Right atrium auricular region (tissue), 2 donors: Measurements from ENCODE around the gene AMMECR1L. TPM values are rescaled to one million over a fixed set of nuclear protein-coding genes. Genes with fewer than 3 reads are reported as not detected.
"Not testable (repeated sequence)": the region's sequence is repeated elsewhere in the genome, so short reads cannot be mapped to it uniquely, and the experiment has no call there.

Experiments
- DNase-seq: peaks from one replicate; pipeline ENCODE4 v3.0.0-alpha.2; 2019; ENCODE audit warnings: low spot score
- H3K27ac ChIP-seq, 2 donors: fragments of 200-600 bp; sonication (generic); 1 replicate in 1 of 2; 2 replicates in 1 of 2; pipeline ENCODE4 v1.5.1; 2016 to 2019
- H3K27me3 ChIP-seq, 2 donors: fragments of 200-600 bp; sonication (generic); one replicate each; pipeline versions ENCODE4 v1.5.1 to v1.6.0; 2017 to 2019
- H3K36me3 ChIP-seq: fragments of 200-600 bp; sonication (generic); one replicate; pipeline ENCODE4 v1.5.1; 2016
- H3K4me1 ChIP-seq, 2 donors: fragments of 200-600 bp; sonication (generic); one replicate each; pipeline versions ENCODE4 v1.5.1 to v1.6.0; 2017 to 2019
- H3K4me3 ChIP-seq, 2 donors: fragments of 200-600 bp; sonication (generic); 1 replicate in 1 of 2; 2 replicates in 1 of 2; pipeline ENCODE4 v1.5.1; 2017 to 2019; ENCODE audit warnings: mild to moderate bottlenecking in 1 of 2, moderate library complexity in 1 of 2
- H3K9me3 ChIP-seq, 2 donors: fragments of 200-600 bp; sonication (generic); one replicate each; pipeline ENCODE4 v1.5.1; 2019
- total RNA-seq, 2 donors: library from RNA; depleted of rRNA; stranded (reverse); fragments of >200 nt; gene quantifications; one replicate each; pipeline ENCODE4 v1.1.0, GENCODE V29; 2016
- TF ChIP-seq, protein P1 (sequence below), 2 donors: fragments of 200-600 bp; sonication (generic); IDR thresholded peaks; one replicate each; pipeline ENCODE4 v1.5.1; 2019; ENCODE audit warnings: antibody characterized with exemption in 2 of 2

Gene AMMECR1L
- total RNA-seq, 2 donors from 2014 or later: 7.4 to 10.0 TPM

GRCh38 chr2:127841466-127842178, 44.1 kb downstream of the AMMECR1L start:
- peaks cover 2% of the 10 kb centered on the region for H3K36me3 ChIP-seq
- no peak overlapping the region for H3K4me3 ChIP-seq
- no peaks in the 10 kb centered on the region for H3K9me3 ChIP-seq
- H3K27ac ChIP-seq: no peak overlapping the region
- no peaks in the 10 kb centered on the region for H3K27me3 ChIP-seq
- no peaks in the 10 kb centered on the region for H3K4me1 ChIP-seq
- TF ChIP-seq, protein P1, sequence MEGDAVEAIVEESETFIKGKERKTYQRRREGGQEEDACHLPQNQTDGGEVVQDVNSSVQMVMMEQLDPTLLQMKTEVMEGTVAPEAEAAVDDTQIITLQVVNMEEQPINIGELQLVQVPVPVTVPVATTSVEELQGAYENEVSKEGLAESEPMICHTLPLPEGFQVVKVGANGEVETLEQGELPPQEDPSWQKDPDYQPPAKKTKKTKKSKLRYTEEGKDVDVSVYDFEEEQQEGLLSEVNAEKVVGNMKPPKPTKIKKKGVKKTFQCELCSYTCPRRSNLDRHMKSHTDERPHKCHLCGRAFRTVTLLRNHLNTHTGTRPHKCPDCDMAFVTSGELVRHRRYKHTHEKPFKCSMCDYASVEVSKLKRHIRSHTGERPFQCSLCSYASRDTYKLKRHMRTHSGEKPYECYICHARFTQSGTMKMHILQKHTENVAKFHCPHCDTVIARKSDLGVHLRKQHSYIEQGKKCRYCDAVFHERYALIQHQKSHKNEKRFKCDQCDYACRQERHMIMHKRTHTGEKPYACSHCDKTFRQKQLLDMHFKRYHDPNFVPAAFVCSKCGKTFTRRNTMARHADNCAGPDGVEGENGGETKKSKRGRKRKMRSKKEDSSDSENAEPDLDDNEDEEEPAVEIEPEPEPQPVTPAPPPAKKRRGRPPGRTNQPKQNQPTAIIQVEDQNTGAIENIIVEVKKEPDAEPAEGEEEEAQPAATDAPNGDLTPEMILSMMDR (IDR thresholded peaks at IDR 0.05): no peak
- no peak for DNase-seq

GRCh38 chr2:127840893-127841292, 44.9 kb downstream of the AMMECR1L start:
- no peak for DNase-seq
- no peak overlapping the region for H3K4me3 ChIP-seq
- no peaks in the 10 kb centered on the region for H3K27me3 ChIP-seq
- no peaks in the 10 kb centered on the region for H3K9me3 ChIP-seq
- no peak overlapping the region for H3K27ac ChIP-seq
- H3K4me1 ChIP-seq: no peaks in the 10 kb centered on the region
- no peaks in the 10 kb centered on the region for H3K36me3 ChIP-seq
- TF ChIP-seq, protein P1 (IDR thresholded peaks at IDR 0.05): no peak

DNA sequence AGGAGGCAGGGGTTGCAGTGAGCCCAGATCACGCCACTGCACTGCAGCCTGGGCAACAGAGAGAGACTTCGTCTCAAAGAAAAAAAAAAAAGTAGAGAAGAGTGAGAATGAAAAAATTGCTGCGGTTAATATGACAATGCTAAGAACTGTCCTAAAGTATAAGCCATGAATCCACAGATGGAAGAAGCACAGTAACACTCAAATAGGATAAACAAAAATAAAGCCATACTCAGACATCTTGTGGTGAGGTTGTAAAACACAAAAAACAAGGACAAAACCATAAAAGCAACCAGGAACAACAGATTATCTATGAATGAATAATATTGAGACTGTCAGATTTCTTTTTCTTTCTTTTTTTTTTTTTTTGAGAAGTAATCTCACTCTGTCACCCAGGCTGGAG, 50.8 kb downstream of the AMMECR1L start:
- TF ChIP-seq, protein P1 (IDR thresholded peaks at IDR 0.05): no peak
- Histone ChIP-seq H3K9me3 (no peaks in the 10 kb centered on the region), H3K4me1 (no peaks in the 10 kb centered on the region), H3K27ac (no peak overlapping the region), H3K4me3 (no peak overlapping the region), H3K27me3 (no peaks in the 10 kb centered on the region), H3K36me3 (no peaks in the 10 kb centered on the region)
- no peak for DNase-seq

- Histone ChIP-seq H3K36me3 (no peaks in the 10 kb centered on the region), H3K27ac (no peak overlapping the region), H3K4me1 (no peaks in the 10 kb centered on the region), H3K4me3 (no peak overlapping the region), H3K27me3 (no peaks in the 10 kb centered on the region), H3K9me3 (no peaks in the 10 kb centered on the region)
- DNase-seq: no peak
- TF ChIP-seq, protein P1 (IDR thresholded peaks at IDR 0.05): no peak
These were observed 55.9 kb downstream of the AMMECR1L start for GRCh38 chr2:127829845-127830246.

DNA sequence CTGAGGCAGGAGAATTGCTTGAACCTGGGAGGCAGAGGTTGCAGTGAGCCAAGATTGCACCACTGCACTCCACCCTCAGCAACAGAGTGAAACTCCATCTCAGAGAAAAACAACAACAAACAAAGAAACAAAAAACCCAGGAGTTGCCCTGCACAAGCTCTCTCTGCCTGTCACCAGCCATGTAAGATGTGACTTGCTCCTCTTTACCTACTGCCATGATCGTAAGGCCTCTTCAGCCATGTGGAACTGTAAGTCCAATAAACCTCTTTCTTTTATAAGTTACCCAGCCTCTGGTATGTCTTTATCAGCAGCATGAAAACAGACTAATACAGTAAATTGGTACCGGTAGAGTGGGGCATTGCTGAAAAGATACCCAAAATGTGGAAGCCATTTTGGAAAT, 59.0 kb downstream of the AMMECR1L start:
- H3K27me3 ChIP-seq, H3K4me3 ChIP-seq, H3K36me3 ChIP-seq, H3K27ac ChIP-seq, DNase-seq, H3K9me3 ChIP-seq, H3K4me1 ChIP-seq: not testable (repeated sequence)

- Histone ChIP-seq H3K27me3 (no peaks in the 10 kb centered on the region), H3K9me3 (peaks cover 0 to 8% of the 10 kb centered on the region in 2 donors), H3K36me3 (no peaks in the 10 kb centered on the region), H3K27ac (no peak overlapping the region), H3K4me3 (no peak overlapping the region), H3K4me1 (no peaks in the 10 kb centered on the region)
- TF ChIP-seq, protein P1 (IDR thresholded peaks at IDR 0.05): no peak
- no peak for DNase-seq
These were observed 59.7 kb downstream of the AMMECR1L start for GRCh38 chr2:127826047-127826446.
